ENCODE results near the gene CAVIN1.

- no peak for TF ChIP-seq CTCF (IDR thresholded peaks at IDR 0.05)
- TF ChIP-seq EP300 (IDR thresholded peaks at IDR 0.05): no peak
Observed at GRCh38 chr17:42386777-42387657, 36.0 kb downstream of the CAVIN1 start.
